NCI-H1417 treated with DMSO at 0.1 percent for 48 hours (cell line): ENCODE results near the gene AMOTL1.

Experiments used
- DNase-seq: peaks from one replicate; lab custom pipeline; 2025; lab: John Stamatoyannopoulos, UW

AMOTL1 gene

GRCh38 chr11:94767701-94768601 lies at the start of gene AMOTL1:
TSS of gene AMOTL1 (plus strand) at chr11:94768356. CDS start at chr11:94768512, 156 bp downstream.
- DNase-seq = no peak

DNA sequence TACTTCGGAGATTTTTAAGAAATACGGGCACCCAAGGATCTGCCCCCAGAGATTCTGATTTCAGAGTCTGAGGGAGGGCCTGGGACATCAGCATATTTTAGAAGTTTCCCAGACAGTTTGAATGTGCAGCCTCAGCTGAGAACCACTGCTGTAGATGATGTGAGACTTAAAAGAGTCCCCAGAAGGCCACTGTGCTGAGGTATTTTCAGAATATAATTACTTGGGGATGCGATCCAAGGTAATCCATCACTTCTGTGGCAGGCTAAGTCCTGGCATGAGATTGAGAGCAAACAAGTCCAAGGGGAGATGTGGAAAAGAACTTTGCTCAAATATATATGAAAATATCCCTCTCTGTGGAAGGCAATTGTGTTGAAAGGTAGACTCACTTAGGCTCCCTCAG lies 48.3 kb upstream of the AMOTL1 start:
- DNase-seq = no peak

DNA sequence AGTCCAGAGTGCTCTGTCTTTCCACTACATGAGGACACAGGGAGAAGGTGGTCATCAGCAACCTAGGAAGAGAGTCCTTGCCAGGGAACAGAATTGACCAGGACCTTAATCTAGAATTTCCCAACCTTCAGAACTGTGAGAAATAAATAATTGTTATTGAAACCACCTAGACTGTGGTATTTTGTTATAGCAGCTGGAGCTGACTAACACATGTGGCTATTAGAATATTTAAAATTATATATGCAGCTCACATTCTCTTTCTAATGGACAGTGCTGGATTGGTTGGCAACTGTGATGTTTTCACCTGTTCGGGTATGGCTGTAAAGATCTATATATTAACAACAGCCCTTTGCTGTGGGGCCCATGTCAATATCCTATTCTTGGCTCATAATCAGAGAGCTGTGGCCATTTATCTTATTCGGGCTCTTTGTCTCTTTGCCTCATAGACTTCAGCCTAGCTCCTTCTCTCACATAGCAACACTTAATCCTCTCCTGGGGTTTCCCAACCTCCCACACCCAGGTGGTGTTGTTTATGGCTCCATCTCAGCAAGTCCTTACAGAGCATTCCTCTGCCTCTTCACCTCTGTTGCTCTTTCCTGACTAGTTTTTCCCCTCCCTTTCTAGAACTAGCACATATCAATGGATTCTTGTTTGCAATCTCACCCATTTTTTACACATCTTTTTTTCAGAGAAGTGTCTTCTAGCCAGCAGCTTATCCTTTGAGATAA lies 46.4 kb upstream of the AMOTL1 start:
- no peak for DNase-seq

- DNase-seq = no peak
These were observed 45.4 kb upstream of the AMOTL1 start for GRCh38 chr11:94722735-94723134.

DNA sequence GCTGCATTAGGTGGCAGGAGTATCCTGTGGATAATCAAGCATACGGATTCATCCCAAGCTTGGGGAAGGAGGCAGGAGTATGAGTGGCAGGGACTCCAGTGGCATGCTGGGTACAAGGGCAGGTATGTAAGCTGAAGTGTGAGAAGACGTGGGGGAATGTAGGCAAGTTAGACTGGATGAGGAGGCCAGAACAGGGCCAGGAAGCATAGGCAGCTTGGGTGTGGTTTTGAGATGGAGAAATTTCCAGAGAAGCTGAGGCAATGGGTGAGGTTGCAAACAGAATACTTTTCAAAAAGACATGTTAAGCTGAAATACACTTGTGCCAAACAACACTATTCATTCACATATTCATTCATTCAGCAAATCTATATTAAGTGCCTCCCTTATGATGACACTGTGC lies 43.1 kb upstream of the AMOTL1 start:
- no peak for DNase-seq

DNA sequence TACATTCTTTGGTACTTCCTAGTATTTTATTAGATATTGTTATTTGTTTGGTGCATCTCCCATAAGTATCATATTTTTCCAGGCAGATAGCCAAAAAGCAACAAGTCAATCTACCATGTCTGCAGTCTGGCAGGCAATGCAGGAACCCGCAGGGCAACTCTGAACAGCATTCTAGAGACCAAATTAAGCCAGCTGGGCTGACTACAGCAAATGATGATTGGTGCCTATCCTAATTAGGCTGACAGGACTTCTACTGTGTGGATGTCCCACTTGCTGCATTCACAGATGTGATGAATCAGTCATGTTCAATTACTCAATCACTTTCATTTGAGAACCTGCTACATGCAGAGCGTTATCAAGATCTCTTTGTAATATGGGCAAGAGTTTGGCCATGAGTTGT lies 40.3 kb upstream of the AMOTL1 start:
- no peak for DNase-seq

DNA sequence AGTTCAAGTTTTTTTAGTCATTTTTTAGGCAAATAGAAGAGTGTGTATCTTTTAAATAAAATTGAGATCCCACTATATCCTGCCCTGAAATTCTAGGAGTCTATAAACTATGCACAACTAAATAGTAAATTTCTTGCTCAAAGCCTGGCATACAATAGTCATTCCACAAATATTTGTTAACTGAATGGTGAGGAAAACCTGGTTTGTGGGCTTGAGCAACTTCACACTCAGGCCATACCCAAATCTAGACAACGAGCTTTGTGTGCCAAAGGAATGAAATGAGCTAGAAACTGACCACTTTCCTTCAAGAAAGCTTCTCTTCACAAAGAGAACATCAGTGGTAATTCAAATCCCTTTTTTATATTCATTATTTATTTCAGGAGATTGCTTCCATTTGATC lies 39.6 kb upstream of the AMOTL1 start:
- DNase-seq = no peak

- DNase-seq = no peak
These were observed 39.0 kb upstream of the AMOTL1 start for GRCh38 chr11:94728966-94729751.

DNA sequence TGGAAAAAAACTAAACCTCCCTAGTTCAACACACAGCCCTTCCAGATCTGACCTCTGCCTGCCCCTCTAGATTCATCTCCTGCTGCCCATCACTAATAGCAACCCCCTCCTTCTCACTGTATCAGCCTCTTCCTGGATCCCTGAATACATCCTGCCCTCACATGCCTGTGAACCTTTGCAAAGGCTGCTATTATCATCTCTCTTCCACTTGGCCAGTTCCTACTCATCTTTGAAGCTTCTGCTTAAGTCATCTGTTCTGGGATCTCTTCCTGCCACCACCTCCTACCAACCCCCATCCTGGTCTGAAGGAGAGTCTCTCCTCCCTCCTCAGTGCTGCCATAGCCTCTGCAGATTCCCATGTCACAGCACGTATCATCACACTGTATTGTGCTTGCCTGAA lies 38.0 kb upstream of the AMOTL1 start:
- no peak for DNase-seq

DNA sequence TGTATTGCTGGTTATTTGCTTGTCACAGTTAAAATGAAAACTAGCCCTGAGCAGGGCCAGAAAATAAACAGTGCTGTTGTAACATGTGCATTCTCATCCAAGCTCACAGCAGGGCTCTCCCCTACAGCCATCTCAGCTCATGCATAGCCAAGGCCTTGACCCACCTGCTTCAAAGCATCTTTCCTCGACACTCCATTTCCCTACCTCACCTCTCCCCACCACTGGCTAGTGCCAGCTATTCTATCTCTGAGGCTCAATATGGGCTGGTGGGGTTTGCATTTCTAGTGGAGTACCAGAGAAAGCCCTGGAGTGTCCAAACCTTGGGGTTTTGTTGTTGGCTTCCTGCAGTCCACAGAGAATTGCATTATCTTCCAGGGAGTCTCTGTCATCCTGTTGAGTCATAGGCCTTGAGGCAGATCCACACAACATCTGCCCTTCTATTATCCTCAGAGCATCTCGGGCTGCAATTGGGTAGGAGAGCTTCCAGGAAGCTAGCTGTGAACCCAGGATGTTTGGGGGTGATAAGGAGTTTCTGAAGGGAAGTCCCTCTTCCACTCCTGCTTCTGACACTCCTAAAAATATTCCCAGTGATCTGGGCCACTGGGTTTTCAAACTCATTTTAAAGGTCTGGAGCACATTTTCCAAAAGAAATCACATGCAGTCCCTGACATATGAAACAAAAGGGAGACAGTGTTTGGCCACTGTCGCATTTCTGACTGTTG lies 36.1 kb upstream of the AMOTL1 start:
- DNase-seq = no peak

DNA sequence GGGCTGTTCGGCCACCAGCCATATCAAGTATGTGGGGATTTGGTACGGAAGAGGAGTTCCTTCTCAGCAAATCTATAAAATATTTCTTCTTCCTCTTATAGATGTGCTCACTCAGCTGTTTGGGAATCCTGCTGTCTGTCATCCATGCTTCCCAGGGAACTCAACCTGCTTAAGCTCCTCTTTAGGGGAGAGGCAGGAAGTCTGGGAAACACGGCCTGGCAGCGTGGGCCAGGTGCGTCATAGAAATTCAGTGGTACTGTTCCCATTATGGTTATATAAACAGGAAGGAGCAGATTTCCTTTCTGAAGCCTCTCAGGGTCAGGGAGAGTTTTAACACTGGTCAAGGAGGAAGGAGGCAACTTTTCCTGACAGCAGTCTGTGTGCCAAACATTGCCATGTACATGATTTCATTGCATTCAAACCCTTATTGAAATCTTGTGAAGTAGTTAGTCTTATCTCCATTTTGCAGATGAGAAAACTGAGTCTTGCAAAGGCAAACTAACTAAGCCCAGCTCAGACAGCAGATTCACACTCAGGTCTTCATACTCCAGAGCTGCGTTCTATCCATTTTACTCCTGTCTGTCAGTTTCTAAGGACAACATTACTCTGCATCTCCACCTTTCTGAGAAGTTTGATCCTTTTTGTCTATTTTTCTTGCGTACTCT lies 35.4 kb upstream of the AMOTL1 start:
- no peak for DNase-seq

DNA sequence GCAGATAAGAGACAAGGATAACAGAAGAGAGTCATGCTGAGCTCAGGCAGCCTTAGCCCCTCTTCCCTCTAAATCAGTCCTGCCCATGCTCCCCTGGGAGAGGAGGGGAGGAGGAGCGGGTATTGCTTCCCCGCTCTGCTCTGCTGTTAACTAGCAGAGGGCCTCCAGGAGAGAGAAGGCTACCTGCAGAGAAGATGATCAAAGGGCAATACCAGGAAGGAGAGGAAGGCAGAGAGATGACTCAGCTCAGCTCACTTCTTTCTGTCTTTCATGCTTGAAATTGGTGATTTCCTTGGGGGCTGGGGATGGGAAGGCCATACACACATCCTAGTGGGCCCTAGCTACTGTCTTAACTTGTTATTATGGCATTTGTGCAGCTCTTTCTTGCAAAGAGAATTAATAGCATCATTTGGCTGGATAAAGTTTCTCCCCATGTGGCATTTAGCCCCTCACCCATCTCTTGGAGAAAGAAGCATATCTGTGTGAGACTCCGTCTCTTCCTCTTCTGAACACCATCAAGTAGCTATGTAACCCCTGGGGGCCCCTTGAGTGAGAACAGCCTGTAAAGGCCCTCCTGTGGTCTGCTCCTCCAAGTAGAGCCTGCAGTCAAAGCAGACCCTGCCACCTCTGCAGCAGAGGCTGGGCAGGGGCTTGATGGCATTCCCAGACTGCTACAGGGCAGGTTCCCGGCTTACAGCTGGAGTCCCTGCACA lies 33.4 kb upstream of the AMOTL1 start:
- DNase-seq = no peak

- no peak for DNase-seq
These were observed 32.2 kb upstream of the AMOTL1 start for GRCh38 chr11:94735907-94736306.

GRCh38 chr11:94737171-94737611 lies 31.0 kb upstream of the AMOTL1 start:
- no peak for DNase-seq

DNA sequence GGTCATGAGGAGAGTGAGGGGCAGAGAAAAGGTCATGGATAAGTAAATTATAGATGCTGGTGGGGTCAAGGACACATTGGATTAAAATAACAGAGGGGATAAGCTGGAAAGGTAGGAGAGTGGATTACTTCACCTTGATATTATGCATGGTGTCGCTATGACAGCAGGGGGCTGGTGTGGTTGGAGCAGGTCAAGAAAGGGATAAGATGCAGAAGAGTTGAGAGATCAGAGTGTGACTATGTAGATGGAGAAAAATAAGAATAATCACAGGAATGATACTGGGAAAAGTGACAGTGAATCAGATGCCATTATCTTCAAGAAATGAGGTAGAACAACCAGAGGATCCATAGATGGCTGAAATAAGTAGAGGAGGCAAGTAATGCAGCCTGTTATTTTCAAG lies 29.4 kb upstream of the AMOTL1 start:
- DNase-seq = no peak

DNA sequence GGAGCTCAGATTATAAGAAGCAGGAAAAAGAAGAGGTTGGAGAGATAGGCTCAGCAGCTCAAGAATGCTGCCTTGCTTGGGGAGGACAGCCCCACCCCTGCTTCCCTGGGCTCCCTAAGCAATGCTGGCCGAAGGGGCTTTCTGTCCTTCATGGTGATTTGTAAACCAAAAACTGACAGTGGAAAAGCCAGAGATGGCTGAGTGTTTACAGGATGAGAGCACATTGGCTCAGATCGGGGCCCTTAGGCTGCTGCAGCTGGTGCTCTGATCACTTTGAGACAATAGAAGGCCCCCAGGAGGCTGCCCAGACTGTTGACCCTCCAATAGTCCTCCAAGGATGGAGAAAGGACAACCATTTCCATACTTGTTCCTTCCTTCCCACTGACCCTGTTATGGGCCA lies 28.8 kb upstream of the AMOTL1 start:
- no peak for DNase-seq

GRCh38 chr11:94740083-94741021 lies 27.8 kb upstream of the AMOTL1 start:
- no peak for DNase-seq

DNA sequence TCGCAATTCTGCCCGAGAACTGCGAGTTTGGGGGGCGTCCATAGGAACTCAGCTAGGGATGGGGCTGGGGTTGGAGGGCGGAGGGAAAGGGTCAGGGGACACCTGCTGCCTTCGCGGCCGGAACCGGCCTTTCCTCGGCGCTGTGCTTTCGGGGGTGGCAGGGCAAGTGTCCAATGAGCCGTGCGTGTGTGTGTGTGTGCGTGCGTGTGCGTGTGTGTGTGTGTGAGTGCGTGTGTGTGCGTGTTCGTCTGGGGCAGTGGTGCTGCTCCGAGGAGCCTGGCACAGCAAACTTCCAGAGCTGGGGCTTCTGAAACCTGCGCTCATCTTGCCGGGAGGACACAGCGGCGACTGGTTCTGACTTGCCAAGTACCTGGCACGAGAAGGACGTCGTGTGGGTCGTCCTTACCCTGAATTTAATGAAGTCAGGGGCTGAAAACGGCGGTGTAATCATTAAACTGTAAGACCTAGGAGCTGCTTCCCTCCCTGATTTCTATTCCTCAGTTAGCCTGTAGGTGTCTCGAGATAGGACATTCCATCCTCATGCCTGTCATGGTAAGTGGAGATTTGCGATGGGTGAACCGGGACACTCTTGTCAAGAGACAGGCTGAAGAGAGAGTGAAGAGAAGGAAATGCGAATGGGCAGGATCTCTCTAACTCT lies 27.0 kb upstream of the AMOTL1 start:
- DNase-seq = no peak

GRCh38 chr11:94742665-94743064 lies 25.5 kb upstream of the AMOTL1 start:
- no peak for DNase-seq
